NB4 (cell line): Measurements from ENCODE around the gene ATXN1.

Source experiments
- MAX ChIP-seq: IDR thresholded peaks from 2 replicates; pipeline ENCODE4 v1.6.1; 2011; ENCODE audit warnings: low read depth, low read length
- POLR2A ChIP-seq: IDR thresholded peaks from 2 replicates; pipeline ENCODE4 v1.6.1; 2011; ENCODE audit warnings: mild to moderate bottlenecking; ENCODE audit not compliant: insufficient read length; ENCODE audit errors: extremely low read depth
- TF ChIP-seq, protein P1 (sequence below): IDR thresholded peaks from one replicate; pipeline ENCODE4 v1.5.1; 2012; ENCODE audit warnings: low read depth, low read length

DNA sequence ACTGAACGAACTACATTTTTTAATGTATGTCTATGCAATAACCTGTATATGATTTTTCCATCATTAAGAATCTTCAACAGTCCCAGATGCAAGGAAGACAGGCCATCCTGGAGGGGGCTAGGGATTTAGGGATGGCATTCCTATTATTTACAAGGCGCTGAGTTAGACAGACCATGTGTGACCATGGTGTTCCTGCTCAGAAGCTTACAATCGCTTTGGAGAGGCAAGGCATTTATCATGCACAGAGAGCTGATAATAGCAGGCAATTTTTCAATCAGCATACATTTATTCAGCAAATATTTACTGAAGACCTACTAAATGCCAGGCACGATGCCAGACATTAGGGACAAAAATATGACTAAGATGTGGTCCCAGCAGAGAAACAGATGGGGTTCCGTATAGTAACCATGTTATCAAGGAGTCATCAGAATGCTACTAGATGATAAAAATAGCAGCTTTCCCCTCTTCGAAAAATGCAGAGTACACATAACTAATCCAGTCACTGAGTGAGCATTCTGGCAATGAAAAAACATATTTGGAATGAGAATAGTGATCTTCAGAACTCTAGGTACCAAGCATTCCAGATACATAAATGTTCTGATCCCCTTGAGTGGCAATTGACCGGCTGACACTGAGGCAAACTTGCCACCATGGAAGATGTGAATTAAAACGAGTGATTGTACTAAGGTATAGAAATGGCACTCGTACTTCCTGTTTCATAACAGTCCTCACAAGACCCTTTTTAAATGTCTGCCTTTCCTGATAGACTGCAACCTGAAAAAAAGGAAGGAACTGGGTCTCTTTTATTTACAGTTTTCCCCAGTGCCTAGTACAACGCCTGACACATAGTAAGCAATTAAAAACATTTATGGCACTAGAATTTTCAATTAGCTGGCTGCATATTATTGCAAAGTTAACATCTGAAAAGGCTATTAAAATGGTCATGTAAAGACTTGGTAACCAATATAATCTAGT is 135.7 kb downstream of the ATXN1 start:
- TF ChIP-seq, protein P1, sequence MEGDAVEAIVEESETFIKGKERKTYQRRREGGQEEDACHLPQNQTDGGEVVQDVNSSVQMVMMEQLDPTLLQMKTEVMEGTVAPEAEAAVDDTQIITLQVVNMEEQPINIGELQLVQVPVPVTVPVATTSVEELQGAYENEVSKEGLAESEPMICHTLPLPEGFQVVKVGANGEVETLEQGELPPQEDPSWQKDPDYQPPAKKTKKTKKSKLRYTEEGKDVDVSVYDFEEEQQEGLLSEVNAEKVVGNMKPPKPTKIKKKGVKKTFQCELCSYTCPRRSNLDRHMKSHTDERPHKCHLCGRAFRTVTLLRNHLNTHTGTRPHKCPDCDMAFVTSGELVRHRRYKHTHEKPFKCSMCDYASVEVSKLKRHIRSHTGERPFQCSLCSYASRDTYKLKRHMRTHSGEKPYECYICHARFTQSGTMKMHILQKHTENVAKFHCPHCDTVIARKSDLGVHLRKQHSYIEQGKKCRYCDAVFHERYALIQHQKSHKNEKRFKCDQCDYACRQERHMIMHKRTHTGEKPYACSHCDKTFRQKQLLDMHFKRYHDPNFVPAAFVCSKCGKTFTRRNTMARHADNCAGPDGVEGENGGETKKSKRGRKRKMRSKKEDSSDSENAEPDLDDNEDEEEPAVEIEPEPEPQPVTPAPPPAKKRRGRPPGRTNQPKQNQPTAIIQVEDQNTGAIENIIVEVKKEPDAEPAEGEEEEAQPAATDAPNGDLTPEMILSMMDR, result no peak
- TF ChIP-seq POLR2A (no peak), MAX (no peak)
